Measurements from ENCODE around the gene PCDH9. TPM values are rescaled to one million over a fixed set of nuclear protein-coding genes. Genes with fewer than 3 reads are reported as not detected.

Gene PCDH9
- total and polyA plus RNA-seq, 10 of the 15 experiments (the other 5 are each of a cell fraction or from before 2014, with no cell fraction given), result 0.02 to 2.3 (median 0.05) TPM; not detected in 1

- TF ChIP-seq USF1 (IDR thresholded peaks at IDR 0.05; ENCODE audit: borderline replicate concordance, extremely low read length, insufficient read depth, low read depth, low read length) (no peak), BACH1 (IDR thresholded peaks at IDR 0.05; ENCODE audit: borderline replicate concordance) (no peak), YY1 (IDR thresholded peaks at IDR 0.05; ENCODE audit: low read depth, low read length) (0 out of 2 replicates have a peak, but pooled peaks have one; percentile 20), RAD21 (IDR thresholded peaks at IDR 0.05; ENCODE audit: insufficient read depth, low read depth, low read length) (0 out of 2 replicates have a peak, but pooled peaks have one; percentile 17), MLLT1 (IDR thresholded peaks at IDR 0.05) (peak; percentile 52; the same call in 1 of the 2 replicates), SIN3A (IDR thresholded peaks at IDR 0.05; ENCODE audit: low read depth, low read length) (no peak), RFX5 (IDR thresholded peaks at IDR 0.05; ENCODE audit: low read depth, low read length) (no peak), POLR2A (IDR thresholded peaks at IDR 0.05; ENCODE audit: low read depth, low read length) (no peak), ZNF622 (IDR thresholded peaks at IDR 0.05) (no peak), ZBTB33 (IDR thresholded peaks at IDR 0.05) (peak; percentile 91), TCF12 (IDR thresholded peaks at IDR 0.05; ENCODE audit: low read depth, low read length) (no peak), CREM (IDR thresholded peaks at IDR 0.05; ENCODE audit: low read depth) (no peak), BCL3 (IDR thresholded peaks at IDR 0.05; ENCODE audit: borderline replicate concordance, insufficient read depth, low read depth, low read length, poor library complexity, severe bottlenecking) (no peak), STAT1 (conservative IDR thresholded peaks at IDR 0.05) (no peak)
Measured at GRCh38 chr13:66994097-66994496, 236.0 kb downstream of the PCDH9 start (continued).
